ENCODE results near the gene GDF2.

GDF2 gene

DNA sequence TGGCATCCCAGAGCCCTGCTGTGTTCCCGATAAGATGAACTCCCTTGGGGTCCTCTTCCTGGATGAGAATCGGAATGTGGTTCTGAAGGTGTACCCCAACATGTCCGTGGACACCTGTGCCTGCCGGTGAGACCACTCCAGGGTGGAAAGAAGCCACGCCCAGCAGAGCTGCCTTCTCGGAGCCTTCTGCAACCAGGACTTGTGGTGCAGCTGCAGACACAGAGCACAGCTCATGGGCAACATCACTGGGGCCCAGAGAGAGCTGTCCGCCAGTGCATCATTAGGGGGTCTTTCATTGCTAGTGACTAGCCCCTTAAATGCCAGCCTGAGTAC is 9.6 kb upstream of the GDF2 start:
- no peak for DNase-seq

DNA sequence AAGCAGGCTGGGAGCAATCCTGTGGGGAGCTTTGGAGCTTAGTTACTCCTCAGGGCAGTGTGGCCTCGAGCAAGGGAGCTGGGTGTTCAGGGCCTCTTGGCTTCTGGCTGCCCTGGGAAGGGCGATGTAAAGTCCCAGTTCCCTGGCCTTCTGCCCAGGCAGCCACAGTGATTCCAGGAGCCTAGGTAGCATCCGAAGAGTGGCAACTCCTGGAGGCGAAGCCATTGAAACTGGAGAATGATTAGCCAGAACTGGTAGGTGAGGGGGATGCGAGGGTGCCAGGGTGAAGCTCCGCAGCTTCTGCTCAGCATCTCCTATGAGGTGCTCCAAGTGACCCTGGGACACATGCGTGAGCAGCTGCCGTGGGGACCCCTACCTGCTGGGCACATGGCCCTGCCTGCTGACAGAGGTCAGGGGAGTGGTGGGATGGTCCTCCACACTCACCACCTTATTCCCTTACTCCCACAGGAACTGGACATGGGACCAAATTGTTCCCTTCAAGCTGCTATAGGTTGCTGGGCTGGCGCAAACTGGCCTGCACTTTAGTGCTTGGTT is 7.8 kb upstream of the GDF2 start:
- DNase-seq = no peak

DNA sequence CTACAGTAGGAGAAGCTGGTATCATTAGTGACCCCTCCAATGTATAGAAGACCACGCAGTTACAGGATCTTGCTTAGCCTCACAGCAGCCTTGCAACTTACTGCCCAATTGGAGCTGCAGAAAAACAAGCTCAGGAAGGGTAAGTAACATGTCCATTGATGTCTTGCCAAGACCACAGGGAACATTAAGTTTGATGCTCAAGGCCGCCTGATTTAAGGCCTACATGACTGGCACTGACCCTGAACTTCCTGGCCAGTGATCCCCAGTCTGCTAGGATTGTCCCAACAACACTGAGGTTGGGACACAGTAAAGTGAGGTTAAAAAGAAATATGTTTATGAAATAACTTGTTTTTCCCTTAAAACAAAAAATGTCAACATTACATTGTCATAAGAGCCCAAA is 6.8 kb upstream of the GDF2 start:
- no peak for DNase-seq

DNA sequence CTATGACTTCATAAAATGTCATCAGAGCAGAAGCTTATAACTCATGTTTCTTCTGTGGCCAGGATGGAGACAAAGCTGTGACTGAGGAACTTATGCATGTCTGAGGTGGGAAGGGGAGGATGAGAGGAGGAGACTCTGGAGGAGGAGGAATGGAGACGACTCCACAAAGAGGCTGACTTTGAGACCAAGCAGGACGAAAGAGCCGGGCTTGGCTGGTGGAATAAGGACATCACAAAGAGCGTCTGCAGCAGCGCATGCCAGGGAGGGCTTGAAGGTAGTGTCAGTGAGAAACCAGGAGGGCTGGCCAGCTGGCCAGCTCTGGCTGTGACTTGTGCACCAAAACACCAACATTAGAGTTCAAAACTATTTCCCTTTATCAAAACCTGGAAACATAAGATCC is 6.1 kb upstream of the GDF2 start:
- no peak for DNase-seq

GRCh38 chr10:47317251-47317650 is 5.0 kb upstream of the GDF2 start:
- DNase-seq = no peak

GRCh38 chr10:47318706-47319105 is 3.5 kb upstream of the GDF2 start:
- DNase-seq = no peak

GRCh38 chr10:47319784-47320183 is 2.5 kb upstream of the GDF2 start:
- no peak for DNase-seq

DNA sequence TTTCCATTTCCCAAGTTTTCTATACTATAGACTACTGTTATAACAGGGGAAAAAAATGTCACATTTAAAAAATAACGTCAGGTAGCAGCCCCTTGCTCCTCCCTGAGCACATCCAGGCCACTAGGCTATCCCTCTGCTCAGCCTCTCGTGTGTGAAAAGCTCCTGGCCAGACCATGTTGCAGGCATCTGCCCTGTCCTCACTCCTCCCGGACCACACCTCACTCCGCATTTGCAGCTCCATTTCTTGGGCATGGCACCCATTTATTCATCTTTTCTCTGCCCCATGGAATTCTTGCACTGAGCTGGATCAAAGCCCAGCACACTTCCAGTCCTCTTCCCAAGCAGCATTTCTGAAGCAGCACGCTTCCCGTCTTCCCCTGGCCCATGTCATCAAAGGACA is 1.4 kb upstream of the GDF2 start:
- DNase-seq = no peak

DNA sequence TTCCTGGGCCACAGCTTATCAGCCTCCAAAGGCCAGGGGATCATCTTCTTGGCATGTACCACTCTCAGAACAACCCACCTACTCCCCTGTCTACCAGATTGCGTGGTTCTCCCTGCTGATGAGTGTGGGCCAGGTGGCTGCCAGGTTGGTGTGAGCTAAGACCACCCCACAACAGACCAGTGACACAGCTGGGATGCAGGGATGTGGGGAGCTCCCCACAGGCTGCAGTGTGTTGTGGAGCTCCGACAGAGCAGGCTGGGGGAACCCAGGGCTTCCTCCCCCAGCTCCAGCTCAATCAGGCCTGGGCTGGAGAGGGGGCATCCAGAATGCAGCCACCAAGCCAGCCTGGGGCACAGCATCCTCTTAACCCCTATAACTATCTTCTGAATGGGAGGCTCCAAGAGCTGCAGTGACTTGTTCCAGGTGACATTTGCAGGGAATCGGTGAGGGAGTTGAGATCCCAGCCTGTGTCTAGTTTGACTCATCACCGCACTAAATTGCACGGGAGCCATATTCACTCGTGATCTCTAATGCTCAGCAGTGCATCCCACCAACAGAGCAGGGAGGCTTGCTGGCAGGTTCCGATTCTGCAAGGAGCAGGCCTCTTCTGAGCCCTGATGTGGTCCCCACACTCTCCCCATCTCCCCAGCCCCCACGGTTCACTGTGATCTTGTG is 596 bp upstream of the GDF2 start:
- no peak for DNase-seq

GRCh38 chr10:47323087-47323486 is 833 bp downstream of the GDF2 start:
- no peak for DNase-seq

- DNase-seq = no peak
Measured at GRCh38 chr10:47323636-47324296, 1.5 kb downstream of the GDF2 start.

- no peak for DNase-seq
Measured at GRCh38 chr10:47325303-47326291, 3.3 kb downstream of the GDF2 start.

DNA sequence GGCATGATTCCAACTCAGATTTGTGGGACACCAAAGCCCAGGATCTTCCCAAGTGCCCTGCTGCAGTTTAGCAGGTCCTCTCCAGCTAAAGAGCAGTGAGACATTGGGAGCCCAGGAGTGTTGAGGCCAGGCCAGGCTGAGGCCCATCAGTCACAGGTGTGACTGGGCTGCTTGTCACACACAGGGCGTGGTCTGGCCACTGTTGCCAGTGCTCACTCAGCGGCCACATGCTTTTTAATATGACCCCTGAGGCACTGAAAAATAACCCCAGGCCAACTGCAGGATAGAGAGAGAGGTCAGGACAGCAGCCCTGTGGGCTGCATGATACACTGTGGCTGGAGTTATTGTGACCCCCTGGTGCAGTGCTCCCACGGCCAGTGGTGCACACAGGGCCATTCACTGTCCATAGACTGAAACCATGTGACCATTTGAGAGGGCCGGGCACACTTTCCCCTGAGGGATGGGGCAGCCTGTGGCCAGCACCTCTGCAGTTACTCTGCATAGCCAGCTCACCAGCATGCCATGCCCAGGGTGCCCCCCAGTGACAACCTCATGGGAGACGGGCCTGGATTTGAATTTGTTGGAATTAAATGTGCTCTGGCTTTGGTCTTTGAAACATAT is 4.2 kb downstream of the GDF2 start:
- no peak for DNase-seq

DNA sequence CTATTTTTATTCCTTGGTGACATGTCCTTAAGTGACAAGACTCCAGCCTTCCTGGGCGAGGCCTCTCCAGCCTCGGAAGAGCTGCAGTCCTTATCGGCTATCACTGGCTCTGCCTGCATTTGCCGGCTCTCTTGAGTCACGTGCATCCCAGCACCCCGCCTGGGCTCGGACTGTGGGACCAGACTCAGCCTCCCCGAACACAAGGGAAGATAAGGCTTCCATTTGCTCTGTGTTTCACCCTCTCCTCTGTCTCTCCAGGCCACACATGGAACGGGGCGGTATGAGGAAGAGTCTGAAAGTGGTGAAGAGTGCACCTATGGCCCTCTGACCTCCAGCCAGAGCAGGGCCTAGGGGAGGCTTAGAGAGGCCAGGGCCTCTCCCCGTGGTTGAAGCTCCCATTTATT is 4.7 kb downstream of the GDF2 start:
- no peak for DNase-seq

DNA sequence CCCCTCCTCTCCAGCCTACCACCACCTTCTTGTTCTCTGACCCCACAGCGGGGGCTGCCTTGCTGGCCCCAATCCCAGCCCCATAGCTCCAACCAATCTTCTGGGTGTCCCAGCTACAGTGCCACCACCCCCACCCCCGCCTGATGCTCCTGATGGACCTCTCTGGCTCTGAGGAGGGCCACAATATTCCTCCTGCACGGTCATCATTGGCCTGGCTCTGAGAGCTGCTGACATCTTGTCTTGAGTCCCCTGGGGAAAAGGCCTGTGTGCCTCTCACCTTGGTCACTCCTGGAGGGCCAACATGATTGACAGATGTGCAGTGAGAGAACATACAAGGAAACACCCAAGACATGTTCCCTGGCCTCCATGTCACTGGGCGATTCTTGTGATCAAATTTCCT is 7.6 kb downstream of the GDF2 start:
- DNase-seq = no peak

DNA sequence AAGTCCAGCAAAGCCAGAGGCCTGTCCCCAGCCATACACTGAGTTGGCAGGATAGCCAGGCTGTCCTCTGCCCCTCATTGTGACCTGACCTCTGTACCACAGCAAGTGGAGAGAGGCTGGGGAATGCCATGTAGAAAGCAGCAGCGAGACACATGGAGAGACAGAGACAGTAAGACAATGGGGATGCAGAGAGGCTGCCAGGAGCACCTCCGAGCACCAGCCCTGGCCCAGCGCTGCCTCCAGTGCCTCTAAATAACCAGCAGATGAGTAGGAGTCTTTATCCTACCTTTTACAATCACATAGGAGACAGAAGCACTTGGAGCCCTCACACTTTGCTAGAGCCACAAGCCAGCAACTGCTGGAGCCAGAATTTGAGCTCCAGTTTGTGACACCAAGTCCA is 8.1 kb downstream of the GDF2 start:
- no peak for DNase-seq

GRCh38 chr10:47330804-47331203 is 8.6 kb downstream of the GDF2 start:
- no peak for DNase-seq

GRCh38 chr10:47331491-47331890 is 9.2 kb downstream of the GDF2 start:
- no peak for DNase-seq

DNA sequence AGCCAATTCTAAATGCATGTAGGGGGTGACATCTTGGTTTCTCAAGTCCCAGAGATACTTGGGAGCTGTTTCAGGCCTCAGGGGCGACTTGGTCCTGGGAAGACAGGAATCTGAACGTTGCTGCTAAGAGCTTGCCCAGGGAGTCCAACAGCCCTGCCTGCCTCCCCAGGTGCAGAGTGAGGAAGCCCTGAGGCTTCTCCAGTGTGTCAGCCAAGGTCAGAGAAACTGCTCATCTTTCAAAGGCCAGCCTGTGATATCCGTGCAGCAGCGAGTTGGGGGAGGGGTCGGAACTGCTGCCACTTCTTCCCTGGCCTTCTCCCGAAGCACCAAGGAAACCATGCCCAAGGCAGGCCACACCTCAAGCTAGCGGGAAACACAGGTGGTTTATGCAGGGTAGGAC is 9.7 kb downstream of the GDF2 start:
- no peak for DNase-seq

- DNase-seq = no peak
Measured at GRCh38 chr10:47332371-47332770, 10.1 kb downstream of the GDF2 start.

GRCh38 chr10:47332946-47333345 is 10.7 kb downstream of the GDF2 start:
- DNase-seq = no peak

GRCh38 chr10:47333532-47333931 is 11.3 kb downstream of the GDF2 start:
- no peak for DNase-seq

Data from Kasumi-1 (cell line).